Transverse colon (tissue), 3 donors: ENCODE measurements around the gene ANOS1.

ENCODE experiments used
- CTCF ChIP-seq, 5 experiments: fragments of 200-600 bp in 3 of 5; fragments of 450-650 bp in 2 of 5; sonication (generic) in 3 of 5; IDR thresholded peaks; 1 replicate in 2 of 5; 2 replicates in 3 of 5; pipeline ENCODE4 v1.5.1; 2016 to 2017; ENCODE audit warnings: antibody characterized with exemption in 5 of 5, inconsistent platforms in 3 of 5, mild to moderate bottlenecking in 2 of 5, moderate library complexity in 1 of 5
- POLR2A ChIP-seq: fragments of 450-650 bp; IDR thresholded peaks from one replicate; pipeline ENCODE4 v1.6.1; 2016; ENCODE audit warnings: antibody characterized with exemption, mild to moderate bottlenecking, moderate library complexity

DNA sequence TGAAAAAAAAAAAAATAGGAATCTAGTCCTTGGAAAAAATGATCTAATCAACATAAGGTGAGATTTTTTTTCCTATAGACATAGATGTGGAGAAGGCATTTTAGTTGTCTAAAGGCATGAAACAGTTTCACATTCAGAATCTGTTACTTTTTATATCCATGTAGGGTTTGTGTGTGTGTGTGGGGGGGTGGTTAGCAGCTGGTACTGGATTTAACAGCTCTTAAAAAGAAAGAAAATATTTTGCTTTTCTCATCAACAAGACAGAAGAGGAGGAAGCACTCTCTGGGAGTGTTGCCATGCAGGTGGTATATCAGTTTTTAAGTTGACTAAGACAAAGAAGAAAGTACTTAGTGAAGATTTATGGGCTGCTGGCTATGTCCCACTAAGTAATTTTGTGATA lies 145.0 kb downstream of the ANOS1 start:
- TF ChIP-seq CTCF (IDR thresholded peaks at IDR 0.05): no peak
- TF ChIP-seq POLR2A: no peak
